Stimulated activated CD4-positive, alpha-beta T cell treated with anti-CD3 and anti-CD28 coated beads, Interleukin-12 subunit alpha, Interleukin-12 subunit beta, amount 100 ng/mL, for 4 hours (primary cell): Measurements from ENCODE around the gene MFNG.

ENCODE experiments used
- DNase-seq: peaks from one replicate; pipeline ENCODE4 v3.0.0-alpha.2; 2020

The MFNG gene

DNA sequence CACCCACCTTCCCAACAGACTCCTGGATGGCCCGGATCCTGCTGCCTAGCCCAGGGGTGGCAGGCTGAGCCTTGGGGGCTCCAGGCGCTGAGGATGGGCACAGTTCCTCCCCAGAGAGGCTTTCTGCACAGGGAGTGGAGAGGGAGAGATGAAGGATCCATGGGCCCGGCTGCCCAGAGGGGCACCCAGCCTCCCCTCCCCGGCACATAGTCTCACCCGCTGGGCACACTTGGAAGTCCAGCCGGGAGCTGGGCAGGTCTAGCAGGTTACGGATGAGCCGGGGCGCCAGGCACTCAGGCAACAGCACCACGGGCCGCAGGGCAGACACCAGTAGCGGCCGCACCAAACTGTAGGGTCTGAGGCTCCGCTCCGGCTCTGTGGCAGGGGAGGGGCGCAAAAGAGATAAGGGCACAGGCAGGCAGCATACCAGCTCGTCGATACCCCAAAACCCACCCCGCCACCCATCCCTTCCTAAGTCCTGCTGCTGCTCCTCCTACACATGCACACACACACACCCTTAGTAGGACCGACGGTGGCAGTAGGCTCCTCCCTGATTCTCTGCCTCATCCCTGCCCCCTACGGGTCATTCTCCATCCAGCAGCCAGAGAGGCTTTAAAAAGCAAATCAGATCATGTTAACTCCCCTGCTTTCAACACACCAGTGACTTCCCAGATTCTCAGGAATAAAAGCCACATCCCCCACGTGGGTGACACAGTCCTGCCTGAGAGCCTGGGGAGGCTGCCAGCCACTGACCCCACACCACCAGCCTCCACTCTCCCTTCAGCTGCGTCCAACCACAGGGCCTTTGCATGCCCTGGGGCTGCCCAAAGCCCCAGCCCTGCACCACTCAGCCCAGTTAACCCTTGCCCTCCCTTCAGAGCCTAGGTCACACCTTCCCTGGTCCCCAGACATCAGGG, 6.5 kb upstream of the MFNG start:
- DNase-seq, result peak; percentile 37

DNA sequence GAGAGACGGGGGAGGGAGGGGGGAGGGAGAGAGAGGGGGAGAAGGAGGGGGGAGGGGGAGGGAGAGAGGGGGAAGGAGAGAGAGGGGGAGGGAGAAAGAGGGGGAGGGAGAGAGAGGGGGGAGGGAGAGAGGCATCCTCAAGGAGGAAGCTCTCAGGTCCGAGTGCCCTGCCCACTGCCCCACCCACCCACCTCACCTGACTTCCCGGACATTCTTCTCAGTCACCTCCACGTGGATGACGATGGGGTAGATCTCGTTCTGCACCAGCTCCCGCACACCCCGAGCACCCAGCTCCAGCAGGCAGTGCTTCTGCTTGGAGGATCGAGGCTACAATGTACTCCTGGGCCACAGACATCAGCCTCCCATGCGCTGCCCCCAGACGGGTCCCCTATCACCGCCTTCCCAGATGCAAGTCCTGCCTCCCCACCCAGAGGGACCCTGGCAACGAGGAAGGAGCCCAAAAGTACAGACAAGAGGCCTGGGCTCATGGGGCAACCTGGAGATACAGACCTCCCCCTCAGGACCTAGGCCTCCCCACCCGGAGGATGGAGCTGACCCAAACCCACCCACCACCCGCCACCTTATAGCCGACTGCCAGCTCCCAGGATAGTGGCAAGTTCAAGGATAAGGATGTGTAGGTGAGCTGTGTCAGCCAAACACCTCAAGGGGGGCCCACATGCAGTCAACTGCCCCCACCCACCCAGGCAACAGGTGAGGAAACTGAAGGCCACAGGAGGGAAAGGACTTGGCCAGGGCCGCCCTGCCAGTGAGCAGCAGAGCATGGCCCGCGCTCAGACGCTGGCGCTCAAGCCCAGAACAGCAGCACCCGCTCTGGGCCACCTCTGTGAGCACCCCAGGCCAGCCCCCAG, 5.6 kb upstream of the MFNG start:
- no peak for DNase-seq

DNA sequence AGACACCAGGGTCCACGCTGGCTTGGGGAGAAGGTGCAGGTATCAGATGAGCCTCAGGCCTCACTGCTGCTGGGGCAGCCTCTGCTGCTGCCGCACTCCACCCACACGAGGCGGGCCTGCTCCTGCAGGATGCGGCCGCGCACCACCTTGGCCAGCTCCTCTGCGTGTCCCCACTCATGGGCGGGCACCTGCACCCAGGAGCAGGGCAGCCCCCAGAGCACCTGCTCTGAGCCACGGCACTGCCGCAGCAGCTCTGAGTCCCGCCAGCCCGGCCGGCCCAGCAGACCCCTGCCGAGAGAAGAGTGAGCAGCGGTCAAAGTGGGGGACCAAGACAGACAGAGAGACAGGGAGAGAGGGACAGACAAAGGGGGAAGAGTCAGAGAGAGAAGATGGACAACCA, 4.9 kb upstream of the MFNG start:
- no peak for DNase-seq

DNA sequence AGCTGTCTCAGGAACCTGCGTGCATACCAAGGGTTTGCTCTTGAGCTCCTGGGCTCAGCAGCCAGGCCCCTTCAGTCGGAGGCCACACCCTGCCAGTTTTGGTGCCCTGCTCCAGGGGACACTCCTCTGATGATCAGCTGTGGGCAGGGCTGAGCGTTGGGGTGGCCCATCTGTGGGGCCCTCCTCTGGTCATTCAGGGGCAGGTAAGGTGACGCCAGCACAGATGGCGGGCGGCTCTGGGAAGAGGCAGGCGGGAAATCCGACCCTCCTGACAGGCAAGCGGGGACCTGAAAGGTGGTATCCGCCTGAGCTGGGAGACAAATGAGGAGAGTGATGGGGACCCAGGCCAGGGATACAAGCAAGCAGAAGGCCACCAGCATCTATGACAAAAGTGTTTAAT, 3.8 kb upstream of the MFNG start:
- no peak for DNase-seq

DNA sequence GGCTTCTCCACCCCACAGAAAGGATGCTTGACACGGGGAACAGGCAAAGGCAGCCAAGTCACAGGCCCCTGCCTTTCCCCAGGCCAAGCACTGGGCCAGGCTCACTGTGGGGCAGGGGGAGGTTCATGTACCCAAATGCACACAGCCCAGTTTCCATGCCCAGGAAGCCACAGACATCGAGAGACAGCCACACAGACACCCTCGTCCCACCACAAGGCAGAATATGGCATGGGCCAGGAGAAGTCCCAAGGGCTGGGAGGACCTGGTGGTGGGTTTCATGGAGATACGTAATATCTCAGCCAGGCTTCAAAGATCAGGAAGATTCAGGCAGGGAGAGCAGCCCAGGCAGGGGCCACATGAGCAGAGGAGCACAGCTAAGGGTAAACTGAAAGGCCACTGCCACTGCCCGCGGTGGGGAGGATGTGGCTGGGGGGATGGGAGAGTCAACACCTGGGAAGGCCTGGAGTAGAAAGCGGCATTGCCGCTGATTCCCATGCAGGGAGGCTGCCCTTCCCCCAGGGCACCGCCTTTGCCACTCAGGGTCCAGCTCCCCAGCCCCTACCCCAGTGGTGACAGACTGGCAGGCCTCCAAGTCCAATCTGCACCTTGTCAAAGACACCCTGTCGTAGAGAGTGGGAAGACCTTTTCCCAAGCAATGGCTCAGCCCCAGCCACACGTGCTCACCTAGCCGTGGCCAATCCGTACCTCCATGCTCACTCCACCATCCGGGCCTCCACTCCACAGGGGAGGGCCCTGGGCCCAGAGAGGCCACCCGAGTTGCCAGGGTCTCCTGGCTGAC, 2.4 kb upstream of the MFNG start:
- DNase-seq, result no peak

DNA sequence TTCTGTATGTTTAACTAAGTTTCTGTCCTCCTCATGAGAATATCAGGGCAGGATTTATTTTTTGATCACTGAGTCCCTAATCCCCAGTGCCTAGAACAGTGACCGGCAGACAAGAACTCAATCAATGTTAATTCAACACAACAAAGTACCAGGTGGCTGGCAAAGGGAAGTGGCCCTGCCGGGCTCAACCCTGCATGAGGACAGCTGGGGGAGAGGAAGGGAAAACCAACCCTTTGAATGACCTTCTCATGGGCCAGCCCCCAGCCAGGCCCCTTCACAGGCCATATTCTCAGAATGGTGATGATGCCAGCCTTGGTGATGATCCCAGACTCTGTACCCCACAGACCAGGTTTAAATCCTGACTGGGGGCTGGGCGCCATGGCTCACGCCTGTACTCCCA, 1.4 kb upstream of the MFNG start:
- DNase-seq, result no peak

GRCh38 chr22:37487129-37487528, 945 bp upstream of the MFNG start:
- DNase-seq, result no peak

DNA sequence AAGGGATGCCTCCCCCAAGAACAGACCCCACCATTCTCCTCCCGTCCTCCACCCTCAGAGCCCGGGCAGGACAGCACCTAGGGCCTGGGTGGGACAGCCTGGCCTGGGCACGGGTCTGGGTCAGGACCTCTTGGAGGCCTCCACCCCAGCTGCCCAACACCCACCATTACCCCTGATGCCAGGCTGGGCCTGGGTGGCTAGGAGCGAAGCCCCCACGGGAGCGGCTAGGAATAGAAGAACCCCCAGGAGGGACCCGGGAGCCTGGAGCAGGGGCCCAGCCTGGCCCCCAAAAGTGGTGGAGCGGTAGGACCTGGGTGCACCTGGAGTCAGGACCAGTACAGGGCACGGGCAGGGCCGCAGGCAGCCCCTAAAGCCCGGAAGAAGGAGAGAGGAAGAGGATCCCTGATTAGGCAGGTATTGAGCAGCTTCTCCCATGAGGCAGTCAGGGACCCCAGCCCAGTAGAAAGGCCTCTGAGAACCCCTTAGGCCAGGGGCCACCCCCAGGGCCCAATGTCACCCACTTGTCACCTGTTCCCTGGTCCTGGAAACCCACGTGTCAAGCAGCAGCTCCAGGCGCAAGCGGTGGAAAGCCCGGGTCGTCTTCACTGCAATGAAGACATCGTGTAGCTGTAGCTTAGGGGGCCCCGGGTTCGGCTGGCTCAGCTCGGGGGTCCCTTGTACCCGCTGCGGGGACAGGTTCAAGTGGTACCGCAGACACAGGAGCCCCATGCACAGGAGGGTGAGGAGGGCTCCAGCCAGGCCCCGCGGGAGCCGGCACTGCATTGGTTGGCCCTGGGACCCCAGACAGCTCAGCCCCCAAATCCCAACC, 575 bp downstream of the MFNG start:
- DNase-seq, result peak; percentile 10

- DNase-seq, result peak; percentile 75
These were observed 1.4 kb downstream of the MFNG start for GRCh38 chr22:37484480-37485394.

DNA sequence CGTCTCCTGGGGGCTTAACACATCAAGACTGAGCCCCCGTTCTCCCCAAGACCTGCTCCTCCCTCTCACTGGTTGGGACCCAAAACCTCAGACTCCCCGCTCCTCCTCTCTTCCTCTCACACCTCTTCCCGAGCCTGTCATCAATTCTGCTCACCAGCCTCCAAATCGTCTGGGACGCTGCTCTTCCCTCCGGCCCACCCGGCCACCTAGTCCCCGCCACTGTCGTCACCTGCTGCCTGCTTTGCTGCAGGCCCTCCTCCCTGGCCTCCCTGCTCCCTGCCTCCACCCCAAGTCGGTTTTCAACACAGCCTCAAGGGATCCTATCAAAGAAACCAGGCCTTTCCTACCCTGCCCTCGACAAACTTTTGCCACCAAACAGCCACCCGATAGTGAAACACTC, 3.1 kb downstream of the MFNG start:
- DNase-seq, result no peak

GRCh38 chr22:37482244-37482643, 3.9 kb downstream of the MFNG start:
- no peak for DNase-seq

- no peak for DNase-seq
These were observed 4.8 kb downstream of the MFNG start for GRCh38 chr22:37481347-37481907.

DNA sequence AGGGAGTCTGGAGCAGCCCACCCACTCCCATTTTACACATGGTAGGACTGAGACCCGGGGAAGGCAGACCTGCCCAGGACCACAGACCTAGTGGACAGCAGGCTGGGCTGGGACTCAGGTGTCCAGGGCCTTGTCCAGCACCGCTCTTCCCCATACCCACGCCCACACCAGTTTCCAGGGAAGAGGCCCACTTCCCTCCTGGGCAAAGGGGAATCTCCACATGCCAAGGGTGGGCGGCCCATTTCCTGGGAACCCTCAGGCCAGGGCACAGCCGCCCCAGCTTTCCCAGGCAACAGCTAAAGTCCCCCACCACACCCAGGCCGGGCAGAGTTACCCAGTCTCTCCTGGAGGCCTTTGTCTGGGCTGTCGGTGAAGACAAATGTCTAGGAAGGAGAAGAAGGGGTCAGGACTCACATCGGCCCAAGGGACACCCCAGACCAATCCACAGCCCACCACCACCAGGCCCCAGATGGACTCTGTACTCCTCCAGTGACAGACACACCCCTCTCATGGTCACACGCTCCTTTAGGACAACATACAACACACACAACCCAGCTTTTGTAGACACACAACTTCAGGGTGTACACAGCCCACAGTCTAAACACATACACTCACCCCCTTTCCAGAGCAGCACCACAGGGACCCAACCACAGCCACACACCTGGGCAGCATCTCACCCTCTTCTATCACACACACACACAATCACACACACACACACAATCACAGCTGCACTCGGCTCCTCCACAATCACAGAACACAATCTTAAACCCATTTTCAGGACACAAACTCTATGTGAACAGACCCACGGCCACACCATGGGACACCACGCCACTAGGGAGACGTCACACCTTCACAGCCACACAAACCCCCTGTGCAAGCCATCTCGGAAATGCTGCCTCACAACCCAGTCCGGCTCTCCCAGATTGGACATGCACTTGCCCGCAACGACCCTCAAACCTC, 5.5 kb downstream of the MFNG start:
- DNase-seq, result no peak

DNA sequence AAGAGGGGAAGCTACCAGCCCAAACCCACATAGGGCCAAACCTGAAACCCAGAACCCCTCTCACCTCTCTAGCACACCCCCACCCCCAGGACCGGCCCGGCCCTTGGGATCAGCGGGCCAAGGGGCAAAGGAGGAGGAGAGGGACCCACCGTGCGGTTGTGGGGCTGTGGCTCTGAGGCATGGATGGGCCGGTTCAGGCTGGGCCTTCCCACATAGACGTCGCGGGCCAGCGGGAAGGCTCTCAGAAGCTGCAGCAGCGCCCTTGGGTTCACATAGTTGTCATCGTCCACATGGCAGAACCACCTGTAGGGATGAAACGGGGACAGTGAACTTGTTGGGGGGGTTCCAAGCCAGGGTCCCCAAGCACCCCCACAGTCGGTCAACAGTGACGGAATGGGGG, 7.0 kb downstream of the MFNG start:
- DNase-seq, result no peak

- no peak for DNase-seq
These were observed 9.5 kb downstream of the MFNG start for GRCh38 chr22:37476389-37477329.

- no peak for DNase-seq
These were observed 11.6 kb downstream of the MFNG start for GRCh38 chr22:37474447-37475090.

GRCh38 chr22:37473437-37473946, 12.7 kb downstream of the MFNG start:
- DNase-seq, result no peak
